ENCODE measurements around the gene KIAA0232.
A peak's percentile ranks its signal among the peaks of the same experiment; 100 is the strongest.

KIAA0232 gene

DNA sequence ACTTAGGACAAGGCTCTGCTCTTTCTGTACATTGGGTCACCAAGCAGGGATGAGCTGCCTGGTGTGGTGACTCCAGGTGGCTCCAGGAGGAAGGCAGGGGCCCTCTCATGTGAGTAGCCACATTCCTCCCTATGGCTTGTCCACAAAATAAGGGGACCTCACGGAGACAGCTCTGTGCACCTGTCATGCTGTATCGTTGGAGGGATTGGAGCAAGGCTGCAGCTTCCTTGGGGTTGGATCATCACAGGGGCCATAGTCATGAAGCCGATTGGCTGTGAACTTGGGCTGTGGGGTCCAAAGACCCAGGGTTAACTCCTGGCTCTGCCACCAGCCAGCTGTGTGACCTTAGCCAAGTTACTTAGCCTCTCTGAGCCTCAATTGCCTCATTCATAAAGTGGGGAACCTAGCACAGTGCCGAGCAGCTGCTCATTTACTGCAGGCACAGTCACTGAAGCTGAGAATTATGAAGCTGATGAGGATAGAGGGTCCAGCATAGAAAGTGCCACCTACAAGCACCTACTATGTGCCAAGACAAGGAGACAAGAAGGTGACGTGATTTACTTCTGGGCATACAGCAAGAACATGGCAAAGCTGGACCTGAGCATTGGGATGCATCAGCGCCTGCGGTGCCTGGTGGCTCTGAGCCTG is 11.8 kb upstream of the KIAA0232 start:
- TF ChIP-seq, protein P1, sequence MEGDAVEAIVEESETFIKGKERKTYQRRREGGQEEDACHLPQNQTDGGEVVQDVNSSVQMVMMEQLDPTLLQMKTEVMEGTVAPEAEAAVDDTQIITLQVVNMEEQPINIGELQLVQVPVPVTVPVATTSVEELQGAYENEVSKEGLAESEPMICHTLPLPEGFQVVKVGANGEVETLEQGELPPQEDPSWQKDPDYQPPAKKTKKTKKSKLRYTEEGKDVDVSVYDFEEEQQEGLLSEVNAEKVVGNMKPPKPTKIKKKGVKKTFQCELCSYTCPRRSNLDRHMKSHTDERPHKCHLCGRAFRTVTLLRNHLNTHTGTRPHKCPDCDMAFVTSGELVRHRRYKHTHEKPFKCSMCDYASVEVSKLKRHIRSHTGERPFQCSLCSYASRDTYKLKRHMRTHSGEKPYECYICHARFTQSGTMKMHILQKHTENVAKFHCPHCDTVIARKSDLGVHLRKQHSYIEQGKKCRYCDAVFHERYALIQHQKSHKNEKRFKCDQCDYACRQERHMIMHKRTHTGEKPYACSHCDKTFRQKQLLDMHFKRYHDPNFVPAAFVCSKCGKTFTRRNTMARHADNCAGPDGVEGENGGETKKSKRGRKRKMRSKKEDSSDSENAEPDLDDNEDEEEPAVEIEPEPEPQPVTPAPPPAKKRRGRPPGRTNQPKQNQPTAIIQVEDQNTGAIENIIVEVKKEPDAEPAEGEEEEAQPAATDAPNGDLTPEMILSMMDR (IDR thresholded peaks at IDR 0.05; ENCODE audit: insufficient read depth, low read depth, low read length, missing control alignments), result no peak
- no peak for DNase-seq (ENCODE audit: low read depth)
- H3K4me3 ChIP-seq (ENCODE audit: low read depth, low read length), result no peak overlapping the region

DNA sequence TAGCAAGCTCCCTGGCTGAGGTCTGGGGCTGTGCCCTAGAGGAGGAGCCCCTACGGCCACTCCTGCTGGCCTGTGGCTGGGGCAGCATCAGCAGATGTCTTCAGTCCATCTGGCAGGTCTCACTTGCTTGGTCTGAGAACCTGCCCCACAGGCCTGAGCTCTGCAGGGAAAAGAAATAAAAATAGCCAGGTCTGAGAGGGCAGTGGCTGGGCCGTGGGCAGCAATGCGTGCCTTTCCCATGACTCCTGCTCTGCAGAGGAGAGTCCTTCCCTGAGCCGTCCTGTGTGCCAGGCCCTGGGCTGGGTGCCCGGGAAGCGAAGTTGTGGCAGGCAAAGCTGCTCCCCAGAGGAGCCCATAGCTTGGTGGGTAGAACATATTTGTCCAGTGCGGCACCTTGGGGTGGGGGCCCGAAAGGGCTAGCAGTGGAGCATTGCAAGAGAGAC is 11.3 kb upstream of the KIAA0232 start:
- DNase-seq (ENCODE audit: low read depth), result no peak
- no peak overlapping the region for H3K4me3 ChIP-seq (ENCODE audit: low read depth, low read length)
- TF ChIP-seq, protein P1 (IDR thresholded peaks at IDR 0.05; ENCODE audit: insufficient read depth, low read depth, low read length, missing control alignments), result no peak

DNA sequence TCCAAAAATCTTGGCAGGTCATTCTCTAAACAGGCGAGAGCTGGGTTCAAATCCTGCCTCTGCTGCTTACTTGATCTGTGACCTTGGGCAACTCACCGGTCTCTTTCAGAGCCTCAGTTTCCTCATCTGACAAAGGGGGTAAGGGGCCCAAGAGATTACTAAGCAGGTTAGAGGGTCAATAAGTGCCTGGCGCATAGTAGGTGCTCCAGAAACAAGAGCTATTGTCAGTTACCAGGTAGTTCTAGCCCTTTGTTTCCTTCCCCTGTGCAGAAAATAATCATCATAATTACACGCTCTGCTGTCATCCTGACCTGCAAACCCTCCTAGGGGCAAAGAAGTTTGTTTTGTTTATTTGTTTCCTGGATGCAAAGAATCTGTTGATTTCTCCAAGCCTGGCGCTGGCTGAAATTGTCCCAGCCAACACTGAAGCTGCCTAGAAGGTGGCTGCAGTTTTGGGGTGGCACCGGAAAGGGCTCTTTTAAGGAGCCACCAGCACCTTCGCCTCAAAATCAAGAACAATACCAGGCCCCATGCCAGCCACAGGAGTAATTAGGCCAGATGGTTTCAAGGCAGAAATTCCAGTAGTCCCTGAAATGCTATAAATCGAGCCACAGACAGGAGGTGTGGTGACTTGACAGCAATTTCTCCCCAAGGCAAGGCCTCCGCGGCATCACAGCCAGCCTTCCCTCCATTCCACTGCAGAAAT is 10.2 kb upstream of the KIAA0232 start:
- DNase-seq (ENCODE audit: low read depth), result no peak
- H3K4me3 ChIP-seq (ENCODE audit: low read depth, low read length), result no peak overlapping the region
- TF ChIP-seq, protein P1 (IDR thresholded peaks at IDR 0.05; ENCODE audit: insufficient read depth, low read depth, low read length, missing control alignments), result no peak

DNA sequence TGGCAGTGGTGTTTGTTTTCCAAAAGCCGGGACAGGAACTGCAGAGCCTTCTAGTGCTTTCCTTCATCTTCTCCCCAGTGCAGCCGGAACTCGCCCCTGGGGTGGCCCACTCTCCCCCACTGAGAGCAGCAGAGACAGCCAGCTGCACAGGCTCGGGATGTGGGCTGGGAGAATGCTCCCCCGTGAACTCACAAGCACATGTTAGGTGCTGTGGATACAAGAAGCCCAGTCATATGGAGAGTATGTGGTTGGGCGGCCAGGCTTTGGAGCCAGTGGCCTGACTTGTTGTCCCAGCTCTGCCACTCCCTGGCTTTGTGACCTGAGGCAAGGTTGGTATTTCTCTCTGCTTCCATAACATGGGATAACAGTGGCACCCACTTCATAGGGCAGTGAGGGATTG is 9.4 kb upstream of the KIAA0232 start:
- DNase-seq (ENCODE audit: low read depth), result peak; percentile 50
- TF ChIP-seq, protein P1 (IDR thresholded peaks at IDR 0.05; ENCODE audit: insufficient read depth, low read depth, low read length, missing control alignments), result no peak
- no peak overlapping the region for H3K4me3 ChIP-seq (ENCODE audit: low read depth, low read length)

DNA sequence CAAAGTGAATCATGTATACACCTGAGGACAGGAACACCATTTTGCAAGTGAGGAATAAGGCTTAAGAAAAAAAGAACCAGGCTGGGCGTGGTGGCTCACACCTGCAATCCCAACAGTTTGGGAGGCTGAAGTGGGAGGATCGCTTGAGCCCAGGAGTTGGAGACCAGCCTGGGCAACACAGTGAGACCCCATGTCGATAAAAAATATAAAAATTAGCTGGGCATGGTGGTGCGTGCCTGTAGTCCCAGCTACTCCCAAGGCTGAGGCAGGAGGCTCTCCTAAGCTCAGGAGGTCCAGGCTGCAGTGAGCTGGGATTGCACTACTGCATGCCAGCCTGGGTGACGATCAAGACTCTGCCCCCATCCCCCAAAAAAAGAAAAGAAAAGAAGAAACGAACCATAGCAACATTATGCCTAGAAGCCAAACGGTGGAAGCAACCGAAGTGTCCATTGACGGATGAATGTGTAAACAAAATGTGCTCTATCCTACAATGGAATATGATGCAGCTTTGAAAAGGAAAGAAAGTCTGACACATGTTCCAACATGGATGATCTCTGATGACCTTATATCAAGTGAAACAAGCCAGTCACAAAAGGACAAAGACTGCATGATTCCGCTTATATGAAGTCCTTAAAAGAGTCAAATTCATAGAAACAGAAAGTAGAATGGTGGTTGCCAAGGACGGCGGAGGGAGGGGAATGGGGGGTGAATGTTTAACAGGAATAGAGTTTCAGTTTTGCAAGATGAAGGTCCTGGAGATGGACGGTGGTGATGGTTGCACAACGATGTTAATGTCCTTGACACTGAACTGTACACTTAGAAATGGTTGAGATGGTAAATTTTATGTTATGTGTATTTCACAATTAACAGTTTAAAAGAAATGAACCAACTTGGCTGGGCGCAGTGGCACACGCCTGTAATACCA is 8.6 kb upstream of the KIAA0232 start:
- DNase-seq (ENCODE audit: low read depth), result no peak
- H3K4me3 ChIP-seq (ENCODE audit: low read depth, low read length), result no peak overlapping the region
- TF ChIP-seq, protein P1 (IDR thresholded peaks at IDR 0.05; ENCODE audit: insufficient read depth, low read depth, low read length, missing control alignments), result no peak

DNA sequence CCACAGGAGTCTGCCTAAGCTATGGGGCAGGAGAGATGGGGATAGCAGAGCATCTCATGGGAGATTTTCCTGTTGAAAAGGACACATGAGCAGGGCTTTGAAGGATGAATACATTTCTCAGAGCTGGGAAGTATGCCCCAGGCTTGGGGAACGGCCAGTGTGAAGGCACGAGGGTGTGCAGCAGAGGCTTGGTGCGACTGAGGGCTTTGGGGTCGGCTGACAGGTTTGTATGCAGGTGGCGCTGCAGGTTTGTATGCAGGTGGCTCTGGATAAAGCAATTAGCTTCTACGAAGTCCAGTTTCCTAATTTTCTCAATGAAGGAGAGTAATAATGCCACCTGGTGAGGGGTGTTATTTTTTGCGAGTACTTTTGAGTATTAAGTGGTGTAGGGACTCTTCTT is 6.8 kb upstream of the KIAA0232 start:
- H3K4me3 ChIP-seq (ENCODE audit: low read depth, low read length), result no peak overlapping the region
- no peak for DNase-seq (ENCODE audit: low read depth)
- TF ChIP-seq, protein P1 (IDR thresholded peaks at IDR 0.05; ENCODE audit: insufficient read depth, low read depth, low read length, missing control alignments), result no peak
